ENCODE measurements around the gene ARHGAP42.

ARHGAP42 gene

GRCh38 chr11:100832829-100833228 lies 145.7 kb downstream of the ARHGAP42 start:
- DNase-seq (ENCODE audit: extremely low spot score): no peak
- no peak for TF ChIP-seq CTCF (IDR thresholded peaks at IDR 0.05; ENCODE audit: control extremely low read depth, extremely low read depth, low read depth, missing control alignments)
- ChIA-PET POLR2A (no interaction called here), CTCF (no interaction called here)

- DNase-seq (ENCODE audit: extremely low spot score): no peak
- TF ChIP-seq CTCF (IDR thresholded peaks at IDR 0.05; ENCODE audit: control extremely low read depth, extremely low read depth, low read depth, missing control alignments): no peak
- ChIA-PET POLR2A (no interaction called here), CTCF (no interaction called here)
Measured at GRCh38 chr11:100833276-100833675, 146.2 kb downstream of the ARHGAP42 start.

- POLR2A ChIA-PET: no interaction called here
- TF ChIP-seq CTCF (IDR thresholded peaks at IDR 0.05; ENCODE audit: control extremely low read depth, extremely low read depth, low read depth, missing control alignments): no peak
- DNase-seq (ENCODE audit: extremely low spot score): no peak
- CTCF ChIA-PET: no interaction called here
Measured at GRCh38 chr11:100835854-100836253, 148.8 kb downstream of the ARHGAP42 start.

GRCh38 chr11:100837311-100837710 lies 150.2 kb downstream of the ARHGAP42 start:
- no peak for TF ChIP-seq CTCF (IDR thresholded peaks at IDR 0.05; ENCODE audit: control extremely low read depth, extremely low read depth, low read depth, missing control alignments)
- no peak for DNase-seq (ENCODE audit: extremely low spot score)
- ChIA-PET CTCF (no interaction called here), POLR2A (no interaction called here)

- no peak for DNase-seq (ENCODE audit: extremely low spot score)
- POLR2A ChIA-PET: no interaction called here
- CTCF ChIA-PET: no interaction called here
- TF ChIP-seq CTCF (IDR thresholded peaks at IDR 0.05; ENCODE audit: control extremely low read depth, extremely low read depth, low read depth, missing control alignments): no peak
Measured at GRCh38 chr11:100841711-100842407, 154.8 kb downstream of the ARHGAP42 start.

GRCh38 chr11:100847696-100848216 lies 160.7 kb downstream of the ARHGAP42 start:
- ChIA-PET CTCF (interaction anchor here (0.8 to 1.2 kb wide), 2 partner anchors 17 to 269 kb away, joined by 3 read pairs; no protein-coding TSS in a partner anchor), POLR2A (no interaction called here)
- no peak for DNase-seq (ENCODE audit: extremely low spot score)
- TF ChIP-seq CTCF (IDR thresholded peaks at IDR 0.05; ENCODE audit: control extremely low read depth, extremely low read depth, low read depth, missing control alignments): no peak
